ENCODE measurements around the gene DIO3.
"Not testable (repeated sequence)": the region's sequence is repeated elsewhere in the genome, so short reads cannot be mapped to it uniquely, and the experiment has no call there.

Gene DIO3

DNA sequence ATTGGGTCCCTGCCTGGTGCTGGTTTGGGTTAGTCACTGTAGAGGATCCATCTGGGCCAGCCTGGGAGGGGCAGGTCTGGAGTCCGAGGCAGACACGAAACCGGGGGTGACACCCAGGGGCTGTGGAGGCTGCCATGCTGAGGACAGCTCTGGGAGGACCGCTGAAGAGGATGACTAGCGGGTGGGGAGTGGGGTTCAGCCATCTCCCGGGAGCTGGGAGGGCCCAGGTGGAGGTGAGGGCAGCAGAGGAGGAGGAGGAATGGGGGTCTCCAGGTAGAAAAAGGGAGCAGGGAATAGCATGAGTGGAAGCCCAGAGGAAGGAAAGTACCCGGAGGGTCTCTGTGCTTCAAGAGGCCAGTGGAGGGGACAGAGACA is 4.0 kb upstream of the DIO3 start:
- H3K27ac ChIP-seq: no peak overlapping the region
- DNase-seq (ENCODE audit: low read depth, low spot score): no peak

DNA sequence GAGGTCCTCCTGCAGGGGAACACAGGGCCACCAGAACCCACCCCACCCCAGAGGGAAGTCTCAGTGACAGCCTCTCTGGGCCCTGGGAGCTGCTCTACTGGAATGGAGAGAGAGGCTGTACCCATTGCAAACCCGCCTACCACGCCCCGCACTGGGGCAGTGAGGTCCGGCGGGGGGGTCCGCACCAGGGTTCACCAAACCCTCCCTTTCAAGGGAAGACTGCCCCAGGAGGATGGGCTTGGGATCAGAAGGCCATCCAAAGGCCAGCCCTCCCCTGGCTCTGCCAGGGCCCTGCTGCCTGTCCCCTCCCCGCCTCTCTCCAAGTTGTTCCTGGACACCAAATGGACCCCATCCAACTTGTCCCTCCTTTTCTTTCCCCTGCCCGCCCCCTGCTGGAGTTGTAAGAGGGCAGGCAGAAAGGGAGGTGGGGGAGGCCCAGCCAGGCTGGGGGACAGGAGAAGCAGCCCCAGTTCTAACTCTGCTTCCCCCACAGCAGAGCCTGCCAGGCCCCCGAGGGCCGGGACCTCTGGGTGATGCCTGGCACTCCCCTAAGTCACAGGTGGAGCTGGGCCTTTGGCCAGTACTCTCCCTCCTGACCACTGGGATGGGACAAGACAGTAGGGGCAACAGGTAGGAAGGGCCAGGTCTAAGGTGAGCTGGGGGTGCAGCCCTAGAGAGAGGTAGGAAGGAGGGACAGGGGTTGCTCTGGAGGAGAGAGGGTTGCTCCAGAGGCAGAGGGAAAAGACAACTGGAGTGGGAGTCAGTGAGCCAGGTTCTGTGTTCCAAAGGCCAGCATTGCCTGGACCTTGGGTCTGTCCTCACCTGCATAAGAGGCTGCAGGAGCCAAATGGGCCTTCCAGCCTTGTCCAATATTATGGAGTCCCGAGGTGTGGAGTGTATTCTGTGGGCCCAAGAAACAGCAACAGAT is 3.2 kb upstream of the DIO3 start:
- DNase-seq (ENCODE audit: low read depth, low spot score): no peak
- no peak overlapping the region for H3K27ac ChIP-seq

DNA sequence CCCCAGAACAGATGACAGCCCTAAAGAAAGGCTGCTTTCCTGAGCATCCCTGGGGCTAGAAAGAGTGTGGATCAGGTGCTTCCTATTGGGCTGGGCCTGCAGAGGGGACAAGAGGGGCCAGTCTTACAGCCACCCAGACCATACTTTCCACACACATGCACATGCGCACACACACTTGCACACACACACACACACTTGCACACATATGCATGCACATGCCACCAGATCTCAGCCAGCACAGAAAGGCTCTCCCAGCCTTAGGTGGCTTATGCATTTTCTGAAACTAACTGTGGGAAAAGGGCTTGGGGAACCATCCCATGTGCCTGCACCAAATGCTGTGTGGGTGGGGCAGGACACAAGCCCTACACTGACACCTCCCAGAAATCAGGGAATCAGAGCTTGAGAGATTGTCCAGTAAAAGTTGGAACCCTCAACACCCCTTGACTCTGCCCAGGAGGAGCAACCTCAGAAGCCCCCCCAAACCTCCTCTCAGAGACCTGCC is 2.5 kb upstream of the DIO3 start:
- H3K27ac ChIP-seq: no peak overlapping the region
- no peak for DNase-seq (ENCODE audit: low read depth, low spot score)

DNA sequence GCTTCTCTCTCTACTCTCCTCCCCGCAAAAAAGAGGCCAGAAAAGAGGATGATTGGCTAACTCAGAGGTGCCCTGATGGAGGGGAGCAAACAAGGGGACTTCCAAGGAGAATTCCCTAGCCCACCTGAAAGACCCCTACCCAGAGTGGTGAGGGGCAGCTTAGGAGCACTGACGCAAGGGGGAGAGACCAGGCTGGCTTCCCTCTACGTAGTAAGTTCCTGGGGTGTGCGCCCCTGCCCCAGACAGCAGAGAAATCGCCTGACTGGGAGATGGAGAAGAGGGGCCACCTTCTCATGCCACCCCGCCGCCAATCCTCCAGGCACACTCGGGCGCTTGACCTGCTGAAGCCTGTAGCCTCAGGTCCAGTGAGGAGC is 2.1 kb upstream of the DIO3 start:
- DNase-seq (ENCODE audit: low read depth, low spot score): no peak
- no peak overlapping the region for H3K27ac ChIP-seq

DNA sequence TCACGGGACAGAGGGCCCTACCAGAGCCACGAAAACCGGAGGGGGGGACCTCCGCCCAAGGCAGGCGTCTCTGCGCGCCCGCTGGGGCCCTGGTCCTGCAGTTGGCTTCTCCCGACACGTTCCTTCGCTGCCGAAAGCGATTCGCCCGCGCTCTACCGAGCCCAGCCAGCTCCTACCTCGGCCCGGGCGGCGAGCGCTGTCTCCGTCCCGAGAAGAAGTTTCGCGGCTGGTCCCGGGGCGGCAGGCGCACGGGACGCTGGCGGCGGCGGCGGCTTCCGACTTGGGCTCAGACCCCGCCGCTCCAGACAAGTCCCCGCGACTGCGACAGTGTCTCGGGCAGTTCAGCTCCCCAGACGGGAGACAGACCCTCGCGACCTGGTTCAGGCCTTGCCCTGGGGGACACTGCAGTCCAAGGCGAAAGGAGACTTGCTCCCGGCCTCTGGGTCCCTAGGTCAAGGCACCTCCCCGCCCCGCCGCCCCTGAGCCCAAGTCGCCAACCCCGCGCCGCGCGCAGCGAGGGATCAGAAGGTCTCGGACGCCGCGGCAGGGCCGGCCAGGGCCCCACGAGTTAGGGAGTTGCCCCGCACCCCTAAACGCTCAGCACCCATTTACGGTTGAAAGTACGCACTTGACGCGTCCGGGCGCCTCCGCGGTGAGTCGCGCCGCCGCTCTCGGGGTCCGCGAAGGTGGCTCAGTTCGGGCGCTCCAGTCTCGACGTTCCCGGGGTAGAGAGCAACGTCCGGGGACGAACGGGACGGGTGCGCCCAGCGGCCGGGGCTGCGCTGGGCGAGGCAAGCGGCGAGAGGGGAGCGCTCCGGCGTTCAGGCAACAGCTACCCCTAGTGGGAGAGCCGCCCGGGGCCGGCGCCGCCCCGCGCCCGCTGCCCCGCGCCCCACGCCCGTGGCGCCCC is 1.4 kb upstream of the DIO3 start:
- no peak for DNase-seq (ENCODE audit: low read depth, low spot score)
- no peak overlapping the region for H3K27ac ChIP-seq

DNA sequence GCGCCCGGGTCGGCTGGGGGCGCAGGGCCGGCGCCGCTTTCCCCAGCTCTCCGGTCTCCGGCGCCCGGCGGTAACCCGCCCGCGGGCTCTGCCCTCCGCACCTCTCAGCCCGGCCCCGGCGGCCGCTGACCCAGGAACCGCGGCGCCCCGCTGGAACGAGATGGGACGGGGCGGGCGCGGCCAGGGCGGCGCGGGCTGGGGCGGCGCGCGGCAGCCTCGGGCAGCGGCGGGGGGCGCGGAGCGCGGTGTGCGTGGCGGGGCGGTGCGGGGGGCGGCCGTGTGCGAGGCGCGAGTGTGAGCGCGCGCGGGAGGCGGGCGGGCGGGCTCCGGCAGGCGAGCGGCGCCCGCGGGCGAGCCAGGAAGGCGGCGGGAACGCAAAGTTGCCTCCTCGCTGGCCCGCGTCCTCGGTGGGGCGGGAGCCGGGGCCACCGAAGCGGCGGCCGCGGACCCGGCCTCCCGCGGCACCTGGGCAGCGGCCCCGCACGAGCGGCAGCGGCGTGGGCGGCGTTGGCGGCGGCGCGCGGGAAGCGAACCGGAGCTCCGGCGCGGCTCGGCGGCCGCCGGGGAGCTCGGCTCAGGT is 671 bp upstream of the DIO3 start:
- no peak for DNase-seq (ENCODE audit: low read depth, low spot score)
- no peak overlapping the region for H3K27ac ChIP-seq

DNA sequence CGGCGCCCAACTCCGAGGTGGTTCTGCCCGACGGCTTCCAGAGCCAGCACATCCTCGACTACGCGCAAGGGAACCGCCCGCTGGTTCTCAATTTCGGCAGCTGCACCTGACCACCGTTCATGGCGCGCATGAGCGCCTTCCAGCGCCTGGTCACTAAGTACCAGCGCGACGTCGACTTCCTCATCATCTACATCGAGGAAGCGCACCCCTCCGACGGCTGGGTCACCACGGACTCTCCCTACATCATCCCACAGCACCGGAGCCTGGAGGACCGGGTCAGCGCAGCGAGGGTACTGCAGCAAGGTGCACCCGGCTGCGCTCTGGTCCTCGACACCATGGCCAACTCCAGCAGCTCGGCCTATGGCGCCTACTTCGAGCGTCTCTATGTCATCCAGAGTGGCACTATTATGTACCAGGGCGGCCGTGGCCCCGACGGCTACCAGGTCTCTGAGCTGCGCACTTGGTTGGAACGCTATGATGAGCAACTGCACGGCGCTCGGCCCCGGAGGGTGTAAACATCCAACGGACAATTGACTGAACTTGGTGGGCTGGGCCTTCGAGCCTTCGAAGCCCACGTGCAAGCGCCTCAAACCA is 699 bp downstream of the DIO3 start:
- DNase-seq (ENCODE audit: low read depth, low spot score): no peak
- no peak overlapping the region for H3K27ac ChIP-seq

DNA sequence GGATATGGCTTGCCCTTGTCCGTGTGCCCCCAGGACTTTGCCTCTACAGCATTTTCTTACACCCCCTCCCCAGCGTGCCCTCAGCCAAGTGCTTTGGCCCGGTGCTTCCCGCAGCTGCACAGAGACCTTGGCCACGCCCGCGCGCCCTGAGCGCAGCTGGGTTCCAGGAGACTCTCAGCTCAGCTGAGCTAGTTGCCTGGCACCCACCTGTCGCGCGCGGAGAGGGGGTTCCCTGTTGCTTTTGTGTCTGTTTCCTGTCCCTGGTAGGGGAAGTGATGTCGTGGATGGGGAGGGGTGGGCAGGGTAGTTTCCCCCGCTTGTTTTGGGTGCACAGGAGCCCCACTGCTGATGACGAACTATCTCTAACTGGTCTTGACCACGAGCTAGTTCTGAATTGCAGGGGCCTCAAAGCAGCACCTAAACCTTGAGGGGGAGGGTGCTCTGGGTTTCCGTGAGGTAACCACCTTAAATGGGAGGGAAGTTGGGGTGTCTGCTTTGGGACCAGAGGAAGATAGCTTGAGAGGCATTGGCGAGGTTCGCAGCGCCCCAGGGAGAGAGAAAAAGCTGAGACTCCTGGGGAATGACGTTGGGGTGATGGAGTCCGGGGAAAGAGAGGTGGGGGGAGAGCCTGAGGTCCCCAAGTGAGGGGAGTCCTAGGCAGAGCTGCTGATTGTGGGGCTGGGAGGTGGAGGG is 1.5 kb downstream of the DIO3 start:
- no peak for DNase-seq (ENCODE audit: low read depth, low spot score)
- H3K27ac ChIP-seq: no peak overlapping the region

DNA sequence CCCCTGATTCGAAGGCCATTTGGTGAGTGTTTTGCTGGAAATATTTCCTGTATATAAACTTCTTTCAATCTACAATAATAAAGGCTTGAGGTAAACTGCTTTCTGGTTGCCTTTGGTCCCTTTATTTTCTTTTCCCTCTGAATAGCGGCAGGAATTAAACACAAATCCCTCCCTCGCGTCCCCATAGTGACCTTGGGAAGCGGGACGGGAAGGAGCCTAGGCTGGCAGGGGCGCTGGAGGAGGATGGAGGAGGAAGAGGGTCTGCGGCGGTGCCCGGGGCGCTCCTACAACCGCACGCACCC is 2.0 kb downstream of the DIO3 start:
- no peak overlapping the region for H3K27ac ChIP-seq
- DNase-seq (ENCODE audit: low read depth, low spot score): no peak

DNA sequence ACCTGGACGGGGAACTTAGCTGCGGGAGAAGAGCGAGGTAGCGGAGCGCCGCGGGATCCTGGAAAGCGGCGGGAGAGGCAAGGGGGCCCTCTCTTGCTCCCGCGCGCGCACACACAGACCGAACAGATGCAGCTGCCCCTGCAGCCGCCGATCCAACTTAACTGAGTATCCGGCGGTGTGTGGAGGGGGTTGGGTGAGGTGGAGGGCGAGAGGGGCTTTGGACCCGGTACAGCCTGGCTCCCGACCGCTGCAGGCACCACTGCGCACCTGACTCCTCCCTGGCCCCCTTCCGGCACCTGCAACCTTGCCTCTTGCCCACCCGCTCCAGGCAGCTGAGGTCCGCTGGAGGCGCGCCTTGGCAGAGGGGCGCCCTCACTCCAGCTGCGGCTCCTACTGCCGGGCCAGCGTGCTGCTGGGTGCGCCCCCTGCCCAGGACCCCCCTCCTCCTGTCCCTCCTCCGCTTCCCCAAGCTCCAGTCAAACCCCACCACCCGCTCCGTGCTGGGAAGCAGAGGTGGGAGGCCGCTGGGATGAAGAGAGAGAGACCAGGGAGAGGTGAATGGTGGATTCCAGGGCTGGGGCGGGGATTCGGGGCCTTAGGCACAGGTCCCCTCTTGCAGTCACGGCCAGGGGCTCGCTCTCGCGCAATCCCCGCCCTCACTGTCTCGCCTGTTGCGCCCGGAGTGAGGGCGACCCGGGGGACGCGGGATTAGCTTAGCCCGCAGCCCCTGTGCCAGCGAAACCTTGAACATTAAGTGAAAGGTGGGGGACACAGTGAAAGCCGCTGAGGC is 2.6 kb downstream of the DIO3 start:
- H3K27ac ChIP-seq: no peak overlapping the region
- no peak for DNase-seq (ENCODE audit: low read depth, low spot score)

DNA sequence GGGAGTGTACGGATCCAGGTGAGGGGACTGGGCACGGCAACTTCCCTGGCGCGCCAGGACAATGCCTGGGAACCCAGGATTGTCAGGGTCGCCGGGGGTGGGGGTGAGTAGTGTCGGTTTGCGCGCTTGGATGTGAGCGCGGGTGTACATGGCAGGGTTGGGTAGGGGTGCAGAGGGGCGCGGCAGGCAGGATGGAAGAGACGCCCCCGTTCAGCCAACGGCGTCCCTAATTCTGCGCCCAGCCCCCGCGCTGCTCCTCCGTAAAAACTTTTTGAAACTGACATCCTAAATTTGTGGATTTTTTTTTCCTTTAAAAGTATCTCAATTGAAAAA is 3.1 kb downstream of the DIO3 start:
- no peak for DNase-seq (ENCODE audit: low read depth, low spot score)
- no peak overlapping the region for H3K27ac ChIP-seq

DNA sequence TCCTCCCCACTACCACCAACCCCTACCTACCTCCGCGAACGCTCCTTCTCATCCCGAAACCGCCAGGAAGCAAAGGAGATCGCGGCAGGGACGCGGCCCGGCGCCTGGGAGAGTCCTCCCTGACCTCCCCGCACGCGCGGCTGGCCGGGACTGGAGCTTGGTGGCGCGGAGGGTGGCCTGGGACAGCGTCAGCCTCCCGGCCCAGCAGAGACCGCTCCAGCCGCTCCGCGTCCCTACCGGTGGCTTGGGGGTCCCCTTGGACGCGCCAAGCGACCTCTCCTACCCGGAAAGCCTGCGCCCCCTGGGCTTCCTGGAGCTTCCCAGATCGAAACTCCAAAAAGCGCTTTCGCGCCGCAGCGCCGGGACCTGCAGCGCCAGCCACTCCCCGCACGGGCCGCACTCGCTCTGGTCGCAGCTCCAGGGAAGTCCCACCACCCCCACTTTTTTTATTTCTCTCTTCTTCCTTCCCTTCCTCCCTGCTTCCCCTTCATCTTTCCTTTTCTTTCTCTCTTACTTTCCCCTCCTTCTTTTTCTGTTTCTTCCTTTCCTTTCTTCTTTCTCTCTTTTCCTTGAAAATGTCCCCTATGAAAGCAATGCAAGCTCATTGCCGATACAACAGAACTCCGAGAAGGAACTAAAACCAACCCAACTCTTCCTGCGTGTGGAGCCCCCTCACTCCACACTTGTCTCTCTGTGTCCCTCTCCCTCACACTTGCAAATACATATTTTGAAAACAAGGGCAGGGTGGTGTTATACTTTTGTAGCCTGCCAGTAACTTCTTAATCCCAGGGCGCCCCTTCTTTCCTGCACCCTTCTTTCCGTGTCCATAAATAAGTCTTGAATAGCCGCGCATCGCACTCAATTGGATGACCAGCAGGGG is 3.8 kb downstream of the DIO3 start:
- no peak for DNase-seq (ENCODE audit: low read depth, low spot score)
- H3K27ac ChIP-seq: no peak overlapping the region

DNA sequence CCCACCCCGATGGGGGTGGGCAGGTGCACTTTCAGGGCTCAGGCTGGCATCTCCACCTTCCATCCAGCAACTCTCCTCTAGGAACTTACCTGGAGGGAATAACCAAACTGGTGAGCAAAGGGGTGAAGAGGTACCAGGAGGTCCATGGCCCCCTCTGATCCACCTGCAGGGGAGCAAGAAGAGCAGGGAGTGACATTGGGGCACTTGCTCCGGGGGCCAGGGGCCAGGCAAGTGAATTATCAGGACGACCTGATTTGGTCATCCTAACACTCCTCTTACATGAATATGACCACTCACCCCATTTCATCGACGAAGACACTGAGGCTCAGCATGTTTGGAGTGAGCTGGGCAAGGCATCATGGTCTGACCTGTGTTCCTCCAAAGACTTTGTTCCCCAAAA is 6.0 kb downstream of the DIO3 start:
- H3K27ac ChIP-seq: no peak overlapping the region
- DNase-seq (ENCODE audit: low read depth, low spot score): no peak

DNA sequence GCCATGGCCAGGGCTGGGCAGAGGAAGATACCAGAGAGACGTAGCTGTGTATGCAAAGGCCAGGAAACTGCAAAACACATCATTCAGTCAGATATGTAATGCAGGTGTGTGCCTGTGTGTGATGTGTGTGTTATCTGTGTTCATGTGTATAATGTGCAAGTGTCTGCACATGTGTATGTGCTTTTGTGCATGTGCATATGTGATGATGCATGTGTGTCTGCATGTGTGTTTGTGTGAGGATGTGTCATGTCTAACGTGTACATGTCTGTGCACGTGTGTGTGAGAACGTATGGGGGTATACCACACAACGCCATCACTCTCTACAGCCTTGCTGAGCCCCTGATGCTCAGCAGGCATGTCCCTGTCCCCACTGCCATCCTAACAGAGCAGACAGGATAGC is 9.7 kb downstream of the DIO3 start:
- no peak for DNase-seq (ENCODE audit: low read depth, low spot score)
- no peak overlapping the region for H3K27ac ChIP-seq

DNA sequence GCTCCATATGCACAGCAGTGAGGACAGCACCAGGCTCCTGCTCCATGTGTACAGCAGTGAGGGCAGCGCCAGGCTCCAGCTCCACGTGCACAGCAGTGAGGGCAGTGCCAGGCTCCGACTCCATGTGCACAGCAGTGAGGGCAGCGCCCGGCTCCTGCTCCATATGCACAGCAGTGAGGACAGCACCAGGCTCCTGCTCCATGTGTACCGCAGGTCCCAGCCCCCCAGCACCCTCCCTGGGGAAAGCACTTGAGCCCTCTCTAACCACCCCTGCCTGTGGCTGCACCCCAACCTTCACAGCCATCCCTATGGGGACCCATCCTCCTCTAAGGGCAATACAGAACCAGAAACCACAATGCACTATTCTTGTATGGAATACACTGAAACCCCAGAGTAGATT is 11.2 kb downstream of the DIO3 start:
- not testable (repeated sequence) for H3K27ac ChIP-seq; DNase-seq (ENCODE audit: low read depth, low spot score)

DNA sequence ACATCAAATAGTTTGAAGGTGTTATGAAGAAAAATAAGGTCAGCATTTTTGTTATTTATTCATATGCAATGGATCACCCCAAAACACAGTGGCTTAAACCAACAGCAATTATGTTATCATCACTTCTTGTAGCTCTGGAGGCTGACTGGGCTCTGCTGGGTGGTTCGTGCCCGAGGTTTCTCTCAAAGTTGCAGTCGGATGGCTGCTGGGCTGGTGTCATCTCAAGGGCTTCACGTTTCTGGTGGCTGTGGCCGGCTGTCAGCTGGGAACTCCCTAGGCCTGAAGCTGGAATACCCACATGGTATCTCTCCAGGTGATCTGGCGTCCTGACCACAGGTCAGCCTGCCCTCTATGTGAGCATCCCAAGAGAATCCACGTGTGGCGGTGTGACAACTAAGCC is 12.0 kb downstream of the DIO3 start:
- DNase-seq (ENCODE audit: low read depth, low spot score): no peak
- H3K27ac ChIP-seq: no peak overlapping the region

DNA sequence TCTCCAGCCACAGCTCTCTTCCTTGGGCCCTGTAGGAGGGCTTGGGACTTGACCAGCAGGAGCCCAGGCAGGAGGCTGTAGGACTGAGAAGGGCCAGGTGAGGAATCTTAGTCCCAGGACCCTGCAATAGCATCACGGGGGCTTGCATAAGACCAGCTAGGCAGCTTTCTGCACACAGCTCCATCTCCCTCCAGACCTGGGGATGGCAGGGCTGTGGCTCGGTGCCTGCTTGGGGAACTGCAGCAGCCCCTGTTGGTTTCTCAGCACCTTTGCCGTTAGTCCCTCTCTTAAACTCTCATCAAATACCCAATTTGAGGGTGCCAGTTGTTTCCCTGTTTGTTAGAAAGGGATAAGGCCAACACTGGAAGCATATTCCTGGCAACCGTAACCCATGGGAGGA is 14.3 kb downstream of the DIO3 start:
- no peak overlapping the region for H3K27ac ChIP-seq
- no peak for DNase-seq (ENCODE audit: low read depth, low spot score)

DNA sequence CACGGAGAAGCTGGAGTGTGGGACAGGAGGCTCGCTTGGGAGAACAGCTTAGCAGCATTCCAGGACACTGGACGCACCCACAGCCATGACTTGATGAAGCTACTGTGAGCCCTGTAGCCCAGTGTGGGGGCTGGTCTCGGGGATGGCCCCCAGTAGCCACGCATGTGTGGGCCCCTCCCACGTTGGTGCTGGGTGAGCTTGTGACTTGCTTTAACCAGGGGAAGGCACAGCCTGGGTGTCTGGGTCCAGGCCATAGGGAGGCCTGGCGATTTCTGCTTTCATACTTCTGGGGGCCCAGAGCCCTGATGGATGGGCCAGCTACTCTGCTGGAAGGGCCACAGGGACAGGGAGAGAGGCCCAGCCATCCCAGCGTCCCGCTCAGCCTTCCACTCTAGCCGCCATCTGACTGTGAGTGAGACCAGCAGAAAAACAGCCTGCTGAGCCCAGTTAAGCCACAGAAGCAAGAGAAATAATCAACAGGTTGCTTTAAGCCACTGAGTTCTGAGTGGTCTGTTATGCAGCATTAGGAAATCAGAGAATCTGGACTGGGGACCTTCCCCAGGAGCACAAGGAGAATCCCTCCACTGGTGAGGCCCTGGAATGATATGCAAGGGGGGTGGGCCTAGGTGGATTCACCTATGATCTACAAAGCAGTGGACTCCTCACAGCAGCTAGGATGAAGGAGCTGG is 16.1 kb downstream of the DIO3 start:
- H3K27ac ChIP-seq: no peak overlapping the region
- no peak for DNase-seq (ENCODE audit: low read depth, low spot score)
